Sigmoid colon (tissue), 4 donors: ENCODE data around the gene KDM4D.

Experiments used
- CTCF ChIP-seq, 4 experiments: fragments of 450-650 bp in 3 of 4; fragments of 200-600 bp in 1 of 4; IDR thresholded peaks; one replicate each; pipeline ENCODE4 v1.5.1; 2016 to 2019; ENCODE audit warnings: antibody characterized with exemption in 4 of 4, mild to moderate bottlenecking in 3 of 4, moderate library complexity in 2 of 4
- EP300 ChIP-seq, 4 donors: sonication (generic); formaldehyde crosslinking; IDR thresholded peaks; one replicate each; pipeline ENCODE4 v1.6.1; 2017; ENCODE audit warnings: antibody characterized with exemption in 4 of 4
- POLR2A ChIP-seq, 2 donors: fragments of 450-650 bp; IDR thresholded peaks; one replicate each; pipeline ENCODE4 v1.6.1; 2016; ENCODE audit warnings: antibody characterized with exemption in 2 of 2, mild to moderate bottlenecking in 2 of 2, moderate library complexity in 2 of 2

GRCh38 chr11:94956963-94957362 is 16.5 kb upstream of the KDM4D start:
- TF ChIP-seq EP300 (IDR thresholded peaks at IDR 0.05): no peak
- TF ChIP-seq POLR2A (IDR thresholded peaks at IDR 0.05): no peak
- TF ChIP-seq CTCF (IDR thresholded peaks at IDR 0.05): no peak
